K562 (cell line): Measurements from ENCODE around the gene DNAH1. TPM values are rescaled to one million over a fixed set of nuclear protein-coding genes. Genes with fewer than 3 reads are reported as not detected.

ENCODE experiments used
- ATAC-seq: fragments of 200-7000 bp; cut with Tn5 transposase; 3 replicates; pipeline ENCODE4 v1.9.1; 2020; ENCODE audit warnings: moderate library complexity
- BruUV-seq: library from RNA; stranded (reverse); fragments of 400-500 nt; replicated peaks from 2 replicates; lab custom pipeline; 2021; lab: Mats Ljungman, UMichigan
- CTCF ChIA-PET: fragments of 300-600 bp; formaldehyde crosslinking; extraction: SDS; loops from one replicate; lab custom pipeline; 2021; ENCODE audit warnings: low intra/inter-chr PET ratio; lab: Yijun Ruan, JAX
- POLR2A ChIA-PET: fragments of 300-600, 350-650 bp; sonication (Branson Sonifier 250); formaldehyde crosslinking; extraction: SDS; loops from one replicate; lab custom pipeline; 2021; ENCODE audit warnings: antibody characterized with exemption, inconsistent platforms; lab: Yijun Ruan, JAX
- DNase-seq, 4 experiments: peaks; one replicate each; pipeline versions ENCODE4 v3.0.0 to v3.0.0-alpha.2; 2011 to 2018; ENCODE audit warnings: low spot score in 3 of 4, mixed read lengths in 3 of 4; ENCODE audit errors: extremely low read depth in 1 of 4
- FAIRE-seq: peaks from 2 replicates; lab custom pipeline; 2011; peaks lifted over from hg19 to GRCh38; lab: Jason Lieb, UNC
- H2AFZ ChIP-seq: 2 replicates; pipeline ENCODE4 v1.6.0; 2011; ENCODE audit warnings: low read depth, low read length, control low read depth, inconsistent platforms
- H3K27ac ChIP-seq: fragments of 200-600 bp; 3 replicates; pipeline ENCODE4 v1.8.0; 2011; ENCODE audit warnings: low read depth, mild to moderate bottlenecking, control low read depth, inconsistent platforms, low read length, moderate library complexity, mixed read lengths; ENCODE audit errors: extremely low read depth
- H3K27me3 ChIP-seq, 2 experiments: fragments of 300-600 bp in 1 of 2; 2 replicates in 1 of 2; 3 replicates in 1 of 2; pipeline versions ENCODE4 v1.6.0 to v1.8.0; 2011; ENCODE audit warnings: inconsistent platforms in 2 of 2, low read length in 2 of 2, mild to moderate bottlenecking in 1 of 2, mixed read lengths in 1 of 2, moderate library complexity in 1 of 2; ENCODE audit not compliant: control insufficient read depth in 2 of 2, insufficient read depth in 2 of 2
- H3K36me3 ChIP-seq: fragments of 300-600 bp; 3 replicates; pipeline ENCODE4 v1.8.0; 2011; ENCODE audit warnings: mild to moderate bottlenecking, low read length, inconsistent platforms; ENCODE audit not compliant: control insufficient read depth, insufficient read depth
- H3K4me1 ChIP-seq, 2 experiments: fragments of 200-600 bp in 1 of 2; replicated peaks in 1 of 2; 2 replicates in 1 of 2; 3 replicates in 1 of 2; pipeline versions ENCODE4 v1.5.1 to v1.8.0; 2011; ENCODE audit warnings: inconsistent platforms in 2 of 2, low read length in 2 of 2, mild to moderate bottlenecking in 1 of 2, mixed read lengths in 1 of 2, moderate library complexity in 1 of 2; ENCODE audit not compliant: control insufficient read depth in 2 of 2, insufficient read depth in 2 of 2
- H3K4me2 ChIP-seq: 2 replicates; pipeline ENCODE4 v1.6.1; 2011; ENCODE audit warnings: low read length, control low read depth, inconsistent platforms, mixed read lengths; ENCODE audit not compliant: insufficient read depth
- H3K4me3 ChIP-seq: fragments of 200-600 bp; sonication (generic), shearing (Covaris generic); 2 replicates; pipeline ENCODE4 v1.5.1; 2016; ENCODE audit warnings: control low read depth, inconsistent platforms
- H3K79me2 ChIP-seq: fragments of 200-600 bp; 3 replicates; pipeline ENCODE4 v1.8.0; 2011; ENCODE audit warnings: low read length, inconsistent platforms; ENCODE audit not compliant: control insufficient read depth, insufficient read depth
- H3K9ac ChIP-seq, 2 experiments: 2 replicates each; pipeline versions ENCODE4 v1.6.0 to v1.6.1; 2011; ENCODE audit warnings: low read depth in 2 of 2, low read length in 2 of 2, control low read depth in 1 of 2, inconsistent platforms in 1 of 2, mild to moderate bottlenecking in 1 of 2, mixed read lengths in 1 of 2; ENCODE audit not compliant: insufficient read depth in 1 of 2
- H3K9me1 ChIP-seq: one replicate; pipeline ENCODE4 v1.6.0; 2011; ENCODE audit warnings: inconsistent platforms, mild to moderate bottlenecking, low read length, moderate library complexity; ENCODE audit not compliant: control insufficient read depth, insufficient read depth
- H3K9me3 ChIP-seq: replicated peaks from 2 replicates; pipeline ENCODE4 v1.5.1; 2011; ENCODE audit warnings: low read depth, low read length, inconsistent platforms; ENCODE audit not compliant: control insufficient read depth, insufficient read depth
- H4K20me1 ChIP-seq: replicated peaks from 2 replicates; pipeline ENCODE4 v1.6.1; 2011; ENCODE audit warnings: low read length, inconsistent platforms, mixed read lengths; ENCODE audit not compliant: control insufficient read depth, insufficient read depth
- ARHGAP35 ChIP-seq: fragments of 450-650 bp; IDR thresholded peaks from 2 replicates; pipeline ENCODE4 v1.6.1; 2018; ENCODE audit not compliant: partially characterized antibody
- DDX20 ChIP-seq: fragments of 450-650 bp; IDR thresholded peaks from 2 replicates; pipeline ENCODE4 v1.6.1; 2016; ENCODE audit warnings: missing genetic modification characterization, low read depth, mild to moderate bottlenecking, missing compliant biosample characterization, moderate library complexity
- DEAF1 ChIP-seq: fragments of 450-650 bp; formaldehyde crosslinking; IDR thresholded peaks from 2 replicates; pipeline ENCODE4 v1.4.0; 2020; ENCODE audit warnings: mild to moderate bottlenecking, moderate library complexity
- HNRNPH1 ChIP-seq: fragments of 200-400 bp; formaldehyde crosslinking; optimal IDR thresholded peaks from 2 replicates; pipeline ENCODE3; 2017; ENCODE audit warnings: low read depth, mild to moderate bottlenecking, low read length, moderate library complexity
- MAFF ChIP-seq: IDR thresholded peaks from 2 replicates; pipeline ENCODE4 v1.6.1; 2012; ENCODE audit warnings: low read length, improper control_type of control experiment
- MAZ ChIP-seq, 2 experiments: fragments of 450-650 bp in 1 of 2; sonication (generic) in 1 of 2; formaldehyde crosslinking; IDR thresholded peaks in 1 of 2; conservative IDR thresholded peaks in 1 of 2; 2 replicates each; pipeline versions ENCODE4 v1.4.0 to v1.5.0; 2020; ENCODE audit warnings: mild to moderate bottlenecking in 1 of 2, missing genetic modification reagents in 1 of 2
- NFIC ChIP-seq: fragments of 450-650 bp; IDR thresholded peaks from 2 replicates; pipeline ENCODE4 v1.6.1; 2017; ENCODE audit warnings: mild to moderate bottlenecking, inconsistent platforms
- NUFIP1 ChIP-seq: fragments of 450-650 bp; IDR thresholded peaks from 2 replicates; pipeline ENCODE4 v1.6.1; 2018; ENCODE audit not compliant: partially characterized antibody
- SLC30A9 ChIP-seq: fragments of 250-450 bp; sonication (Bioruptor Pico); IDR thresholded peaks from 2 replicates; pipeline ENCODE4 v1.8.0; 2022; ENCODE audit warnings: mild to moderate bottlenecking, moderate library complexity
- SMARCC2 ChIP-seq: fragments of 450-650 bp; IDR thresholded peaks from 2 replicates; pipeline ENCODE4 v1.6.1; 2017; ENCODE audit warnings: antibody characterized with exemption, moderate library complexity, mild to moderate bottlenecking, low read depth
- ZNF24 ChIP-seq: fragments of 450-650 bp; IDR thresholded peaks from 2 replicates; pipeline ENCODE4 v1.6.1; 2016
- WGBS: fragments of 100-300 bp; shearing (Covaris generic); methylation state at CpG from one replicate; pipeline ENCODE4 v1.1.6; 2016; ENCODE audit warnings: low coverage, mixed read lengths; ENCODE audit not compliant: insufficient coverage; ENCODE audit errors: missing lambda C conversion rate; 5-methylcytosine and 5-hydroxymethylcytosine counted together
- in situ Hi-C: fragments of 300-500 bp; cut with MboI; formaldehyde crosslinking; loops from 4 replicates; pipeline ENCODE4 v1.15.0; 2018; ENCODE audit warnings: inconsistent platforms, mixed read lengths
- intact Hi-C: fragments of 100-400 bp; cut with micrococcal nuclease; formaldehyde crosslinking; loops from 2 replicates; pipeline ENCODE4 v1.14.2; 2022
- polyA plus RNA-seq, 8 experiments: library from polyadenylated mRNA; depleted of rRNA in 4 of 8; stranded (reverse) in 5 of 8; unstranded in 3 of 8; fragments of >200 nt; fragmentation: Nextera tagmentation in 2 of 8; fragmentation: Illumina TruSeq in 1 of 8; extraction: Ambion mirVana in 2 of 8; extraction: Trizol in 1 of 8; gene quantifications; 2 replicates each; pipeline versions ENCODE4 v1.2.1 to v1.2.3, GENCODE V29; 2011 to 2014; ENCODE audit warnings: inconsistent platforms in 1 of 8, missing spikeins in 1 of 8
- total RNA-seq, 7 experiments: library from RNA; depleted of rRNA in 6 of 7; stranded (reverse); fragments of >200 nt in 6 of 7; fragmentation: Illumina TruSeq in 2 of 7; extraction: Trizol in 2 of 7; gene quantifications; 2 replicates each; pipeline versions ENCODE4 v1.2.1 to v1.2.3, GENCODE V29; 2011 to 2021; ENCODE audit warnings: low replicate concordance in 1 of 7
- TF ChIP-seq, protein P1 (sequence below): sonication (generic); formaldehyde crosslinking; IDR thresholded peaks from 2 replicates; pipeline ENCODE4 v1.8.0; 2023; ENCODE audit warnings: mild to moderate bottlenecking, missing genetic modification reagents
- TF ChIP-seq, protein P2 (sequence below): fragments of 250-450 bp; sonication (Bioruptor Pico); IDR thresholded peaks from 2 replicates; pipeline ENCODE4 v1.9.0; 2021; ENCODE audit warnings: mild to moderate bottlenecking

DNAH1 gene
- total and polyA plus RNA-seq, 9 of the 15 experiments (the other 6 are each of a cell fraction or from before 2014, with no cell fraction given) = 0.04 to 0.84 (median 0.50) TPM

DNA sequence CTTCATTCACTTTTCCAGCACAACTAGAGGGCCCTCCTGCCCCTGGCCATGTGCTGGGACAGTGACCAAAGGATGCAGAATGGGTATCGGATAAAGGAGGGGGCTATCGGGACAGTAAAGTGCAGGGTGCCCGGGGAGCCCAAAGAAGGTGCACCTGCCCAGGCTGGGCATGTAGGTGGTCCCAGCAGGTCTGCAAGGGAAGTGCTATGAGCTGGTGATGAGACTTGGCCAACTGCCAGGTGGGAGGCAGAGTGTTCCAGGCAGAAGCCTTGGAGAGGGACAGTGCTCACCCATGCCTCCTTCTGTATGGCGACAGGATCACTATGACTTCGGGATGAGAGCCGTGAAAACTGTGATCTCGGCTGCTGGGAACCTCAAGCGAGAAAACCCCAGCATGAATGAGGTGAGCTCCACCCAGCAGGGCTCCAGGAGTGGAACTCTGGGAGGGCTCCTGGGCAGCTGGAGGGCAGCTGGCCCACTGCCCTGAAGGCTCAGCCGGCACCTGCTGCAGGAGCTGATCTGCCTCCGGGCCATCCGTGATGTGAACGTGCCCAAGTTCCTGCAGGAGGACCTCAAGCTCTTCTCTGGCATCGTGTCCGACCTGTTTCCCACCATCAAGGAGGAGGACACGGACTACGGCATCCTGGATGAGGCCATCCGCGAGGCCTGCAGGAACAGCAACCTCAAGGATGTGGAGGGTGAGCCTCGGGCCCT, 48.4 kb downstream of the DNAH1 start:
- no peak overlapping the region for H3K27ac ChIP-seq
- no peaks in the 10 kb centered on the region for H3K9me1 ChIP-seq
- ATAC-seq = no peak
- no peak for FAIRE-seq
- H3K9me3 ChIP-seq = no peaks in the 10 kb centered on the region
- TF ChIP-seq SMARCC2 = no peak
- TF ChIP-seq NFIC = peak; percentile 81
- TF ChIP-seq DDX20 = no peak
- no peaks in the 10 kb centered on the region for H3K36me3 ChIP-seq
- CTCF ChIA-PET = no interaction called here
- POLR2A ChIA-PET = interaction anchor here (0.6 to 1.7 kb wide), 7 partner anchors 9 to 631 kb away, joined by 3 to 5 read pairs (median 4); no protein-coding TSS in a partner anchor
- 0 out of 4 replicates have a peak overlapping the region, but pooled peaks of 1 of the 2 experiments have one; percentile 1 for H3K9ac ChIP-seq
- no peaks in the 10 kb centered on the region for H4K20me1 ChIP-seq
- H3K27me3 ChIP-seq = no peaks in the 10 kb centered on the region; a peak in 1 of 5 replicates
- H2AFZ ChIP-seq = no peak overlapping the region
- intact Hi-C loops (no loop called here), in situ Hi-C loops (no loop called here)
- no peak overlapping the region for H3K4me3 ChIP-seq
- H3K4me1 ChIP-seq = peaks cover 0 to 16% of the 10 kb centered on the region in 2 experiments; a peak in 3 of 5 replicates
- no peak overlapping the region for H3K4me2 ChIP-seq
- no peak for DNase-seq
- no peaks in the 10 kb centered on the region for H3K79me2 ChIP-seq
- 54% methylated on average over 8 of the region's 19 CpGs for WGBS
- no TSS peak for BruUV-seq

GRCh38 chr3:52366527-52366926, 50.4 kb downstream of the DNAH1 start:
- Histone ChIP-seq H3K4me2 (no peak overlapping the region), H3K9ac (no peak overlapping the region), H3K4me1 (peaks cover 0 to 21% of the 10 kb centered on the region in 2 experiments; a peak in 3 of 5 replicates), H3K9me1 (no peaks in the 10 kb centered on the region), H3K27ac (no peak overlapping the region), H3K9me3 (no peaks in the 10 kb centered on the region), H3K4me3 (no peak overlapping the region), H3K36me3 (no peaks in the 10 kb centered on the region), H4K20me1 (no peaks in the 10 kb centered on the region), H3K27me3 (no peaks in the 10 kb centered on the region; a peak in 1 of 5 replicates), H3K79me2 (no peaks in the 10 kb centered on the region), H2AFZ (no peak overlapping the region)
- intact Hi-C loops (no loop called here), in situ Hi-C loops (no loop called here)
- FAIRE-seq = no peak
- no peak for ATAC-seq
- CTCF ChIA-PET = no interaction called here
- no peak for DNase-seq
- 54% methylated on average over 9 of the region's 10 CpGs for WGBS
- POLR2A ChIA-PET = interaction anchor here (0.8 kb wide), 1 partner anchor 16 kb away, joined by 4 read pairs; no protein-coding TSS in a partner anchor
- no TSS peak for BruUV-seq
- TF ChIP-seq ZNF24 = no peak
- TF ChIP-seq, protein P1, sequence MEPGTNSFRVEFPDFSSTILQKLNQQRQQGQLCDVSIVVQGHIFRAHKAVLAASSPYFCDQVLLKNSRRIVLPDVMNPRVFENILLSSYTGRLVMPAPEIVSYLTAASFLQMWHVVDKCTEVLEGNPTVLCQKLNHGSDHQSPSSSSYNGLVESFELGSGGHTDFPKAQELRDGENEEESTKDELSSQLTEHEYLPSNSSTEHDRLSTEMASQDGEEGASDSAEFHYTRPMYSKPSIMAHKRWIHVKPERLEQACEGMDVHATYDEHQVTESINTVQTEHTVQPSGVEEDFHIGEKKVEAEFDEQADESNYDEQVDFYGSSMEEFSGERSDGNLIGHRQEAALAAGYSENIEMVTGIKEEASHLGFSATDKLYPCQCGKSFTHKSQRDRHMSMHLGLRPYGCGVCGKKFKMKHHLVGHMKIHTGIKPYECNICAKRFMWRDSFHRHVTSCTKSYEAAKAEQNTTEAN (CRISPR knock-in tag) = no peak
- TF ChIP-seq, protein P2, sequence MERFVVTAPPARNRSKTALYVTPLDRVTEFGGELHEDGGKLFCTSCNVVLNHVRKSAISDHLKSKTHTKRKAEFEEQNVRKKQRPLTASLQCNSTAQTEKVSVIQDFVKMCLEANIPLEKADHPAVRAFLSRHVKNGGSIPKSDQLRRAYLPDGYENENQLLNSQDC (CRISPR knock-in tag) = no peak
- TF ChIP-seq MAZ (CRISPR knock-in tag; conservative IDR thresholded peaks at IDR 0.05 in 1 of 2, IDR thresholded peaks at IDR 0.05 in 1 of 2) = no peak
- no peak for TF ChIP-seq NUFIP1
- TF ChIP-seq HNRNPH1 = no peak
- TF ChIP-seq ARHGAP35 = no peak
- no peak for TF ChIP-seq SLC30A9 (CRISPR knock-in tag)
- TF ChIP-seq MAFF = no peak
- no peak for TF ChIP-seq DEAF1
